COLO829 (cell line): ENCODE data around the gene CLSTN2.

Experiments
- DNase-seq: peaks from one replicate; pipeline ENCODE4 v3.0.0; 2012; ENCODE audit warnings: low spot score

Gene CLSTN2

DNA sequence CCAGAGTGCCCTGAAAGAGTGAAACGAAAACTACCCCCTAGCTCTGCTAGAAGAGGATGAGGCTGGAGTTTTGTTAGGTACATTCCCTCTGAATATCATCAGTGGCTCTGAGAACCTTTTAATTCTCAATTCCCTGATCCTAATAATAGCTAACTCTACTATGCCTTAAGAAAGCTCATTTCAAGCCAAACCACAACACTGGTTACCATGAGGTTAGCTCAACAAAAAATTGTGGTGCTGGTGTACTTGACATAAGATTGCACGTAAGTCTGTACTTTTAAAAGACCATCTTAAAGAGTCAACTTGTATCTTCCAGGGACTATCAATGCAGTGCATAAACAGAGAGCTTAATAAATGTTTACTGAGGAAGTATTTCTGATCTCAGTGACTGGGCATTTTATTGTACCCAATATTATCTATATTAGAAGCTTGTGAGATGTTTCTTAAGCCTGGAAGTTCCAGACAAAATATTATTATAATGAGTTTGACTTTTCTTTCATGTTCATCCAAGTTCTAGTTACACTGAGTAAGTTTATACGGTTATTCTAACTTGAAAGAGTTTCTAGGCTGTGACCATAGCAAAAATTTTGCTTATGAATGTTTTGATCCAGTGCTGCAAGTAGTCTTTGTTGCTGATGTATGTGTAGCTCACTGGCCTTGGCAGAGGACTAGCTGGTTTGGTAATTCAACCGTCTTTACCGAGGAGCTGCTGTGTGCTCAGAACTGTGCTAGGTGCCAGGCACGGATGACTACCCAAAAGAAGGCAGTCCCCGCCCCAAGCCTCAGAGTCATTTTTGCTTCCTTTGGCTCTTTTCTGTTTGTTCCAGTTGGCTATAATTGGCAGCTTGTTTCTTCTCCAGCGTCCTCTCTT lies 408.5 kb downstream of the CLSTN2 start:
- no peak for DNase-seq

GRCh38 chr3:140344082-140344454 lies 409.1 kb downstream of the CLSTN2 start:
- DNase-seq, result no peak

- no peak for DNase-seq
These were observed 409.7 kb downstream of the CLSTN2 start for GRCh38 chr3:140344601-140345205.

- no peak for DNase-seq
These were observed 412.2 kb downstream of the CLSTN2 start for GRCh38 chr3:140347151-140347550.

GRCh38 chr3:140349938-140350337 lies 415.0 kb downstream of the CLSTN2 start:
- no peak for DNase-seq

- DNase-seq, result no peak
These were observed 416.5 kb downstream of the CLSTN2 start for GRCh38 chr3:140351466-140351865.

DNA sequence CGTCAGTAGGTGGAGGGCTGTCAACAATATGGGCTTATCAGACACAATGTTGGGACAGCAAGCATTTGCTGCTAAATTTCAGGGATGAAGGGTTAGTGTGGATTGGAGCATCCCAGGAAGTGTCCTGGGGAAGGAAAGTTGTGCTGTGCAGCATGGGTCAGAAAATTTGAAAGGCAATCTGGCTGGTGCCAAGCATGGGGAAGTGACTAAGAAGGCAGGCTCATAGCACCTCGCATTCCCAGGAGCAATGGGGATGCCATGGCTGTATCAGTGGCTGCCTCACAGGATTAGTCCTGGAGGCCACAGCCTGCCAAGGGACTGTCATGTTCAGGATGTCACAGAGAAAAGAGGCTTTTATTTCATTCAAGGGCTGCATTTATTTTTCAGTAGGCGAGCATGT lies 420.5 kb downstream of the CLSTN2 start:
- DNase-seq, result no peak

DNA sequence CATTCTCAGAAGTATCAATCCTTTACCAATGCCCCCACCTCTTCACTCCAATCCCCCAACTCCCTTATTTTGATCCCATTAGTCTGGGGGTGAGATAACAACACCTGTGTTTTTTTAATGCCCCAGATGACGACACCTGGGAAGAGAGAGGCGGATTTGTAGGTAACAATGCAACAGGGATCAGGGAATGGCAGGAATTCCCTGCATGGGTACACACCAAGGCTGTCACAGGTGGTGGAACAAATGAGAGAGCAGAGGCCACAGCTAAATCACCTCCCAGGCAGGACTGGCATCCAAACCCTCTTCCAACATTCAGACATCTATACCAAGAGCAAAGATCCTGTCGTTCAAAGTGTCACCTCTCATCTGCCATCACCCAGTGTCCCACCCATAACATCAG lies 423.7 kb downstream of the CLSTN2 start:
- no peak for DNase-seq

DNA sequence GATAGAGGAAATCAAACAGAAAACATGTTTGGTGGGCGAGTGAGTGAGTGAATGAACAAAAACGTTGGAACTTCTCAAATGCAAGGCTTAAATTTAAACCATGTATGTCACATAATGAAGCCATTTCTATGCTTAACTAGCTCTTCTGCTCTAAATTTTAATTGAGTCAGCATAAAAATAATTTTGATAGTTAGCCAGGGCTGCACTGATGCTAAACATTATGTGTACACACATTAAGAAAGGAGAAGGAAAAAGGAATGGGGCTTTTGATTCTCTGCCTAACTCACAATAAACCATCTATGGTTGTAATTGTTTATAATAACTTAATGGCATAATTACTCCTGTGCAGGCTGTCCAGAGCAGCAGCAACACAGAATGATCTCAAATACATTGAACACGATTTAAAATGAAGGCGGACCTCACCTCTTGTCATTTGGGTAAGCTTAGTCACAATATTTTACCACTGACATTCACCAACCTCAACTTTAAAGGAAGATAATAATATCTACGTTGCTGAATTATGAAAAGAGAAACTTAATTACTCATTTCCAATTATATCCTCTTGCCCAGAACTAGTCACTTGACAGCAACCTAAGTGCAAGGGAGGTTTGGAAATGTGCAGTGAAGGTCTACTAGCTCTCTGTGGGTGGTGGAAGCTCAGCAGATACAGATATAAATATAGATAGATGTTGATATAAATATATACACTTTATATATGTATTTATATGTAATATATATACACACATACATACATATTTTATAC lies 424.4 kb downstream of the CLSTN2 start:
- DNase-seq, result no peak

GRCh38 chr3:140360332-140360731 lies 425.3 kb downstream of the CLSTN2 start:
- no peak for DNase-seq

DNA sequence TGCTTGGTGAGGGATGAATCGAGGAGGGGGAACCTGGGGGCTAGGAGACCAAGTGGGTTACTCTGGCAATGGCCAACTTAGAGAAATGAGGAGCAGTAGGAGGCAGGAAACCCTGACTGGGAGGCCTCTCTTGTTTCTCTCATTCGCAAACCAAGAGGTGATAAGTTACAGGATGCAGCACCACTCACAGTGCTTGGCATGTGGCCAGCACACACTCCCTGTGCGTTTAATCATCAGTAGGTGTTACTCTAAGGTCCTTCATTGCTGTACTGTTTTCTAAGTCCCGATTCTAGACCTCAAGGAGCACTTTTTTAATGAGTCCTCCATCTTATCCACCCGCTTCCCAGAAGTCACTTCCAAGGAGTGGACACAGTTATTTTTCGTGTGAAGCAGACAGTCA lies 428.8 kb downstream of the CLSTN2 start:
- no peak for DNase-seq

DNA sequence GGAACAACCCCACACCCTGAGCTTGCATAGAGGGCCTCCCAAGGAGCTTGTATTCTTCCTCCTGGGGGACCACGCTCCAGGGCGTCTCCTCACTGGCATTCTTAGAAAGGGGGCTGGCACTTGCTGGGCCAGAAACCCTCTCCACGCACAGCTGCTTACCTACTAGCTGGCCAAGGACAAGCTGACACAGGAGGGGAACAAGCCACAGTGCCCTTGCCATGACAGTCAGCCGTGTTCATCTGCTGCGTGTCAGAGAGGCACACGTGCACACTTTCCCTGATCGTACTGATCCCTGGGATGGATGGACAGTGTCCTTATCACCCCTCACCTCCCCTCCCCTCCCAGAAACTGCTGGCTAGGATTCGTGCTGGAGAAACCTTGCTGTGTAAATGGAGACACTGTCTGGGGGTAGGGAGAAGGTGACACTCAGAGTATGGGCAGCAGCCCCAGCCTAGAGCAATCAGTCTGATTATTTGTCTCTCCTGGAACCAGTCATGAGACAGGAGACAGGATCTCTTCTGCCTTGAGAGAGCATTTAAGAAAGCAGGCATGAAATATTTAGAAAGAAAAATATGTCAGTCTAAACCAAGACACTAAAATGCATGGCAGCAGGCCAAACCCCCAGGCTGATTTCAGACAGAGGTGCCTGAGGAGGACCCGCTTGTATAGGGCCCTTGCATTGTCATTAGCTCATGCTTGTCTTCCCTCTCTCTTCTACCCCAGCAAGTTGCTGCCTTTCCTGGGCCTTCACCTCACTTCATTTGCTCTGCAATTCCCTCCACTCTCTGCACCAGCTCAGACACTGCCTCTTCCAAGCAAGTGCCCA lies 431.1 kb downstream of the CLSTN2 start:
- no peak for DNase-seq

GRCh38 chr3:140368223-140368811 lies 433.3 kb downstream of the CLSTN2 start:
- no peak for DNase-seq

GRCh38 chr3:140370686-140371085 lies 435.7 kb downstream of the CLSTN2 start:
- no peak for DNase-seq

DNA sequence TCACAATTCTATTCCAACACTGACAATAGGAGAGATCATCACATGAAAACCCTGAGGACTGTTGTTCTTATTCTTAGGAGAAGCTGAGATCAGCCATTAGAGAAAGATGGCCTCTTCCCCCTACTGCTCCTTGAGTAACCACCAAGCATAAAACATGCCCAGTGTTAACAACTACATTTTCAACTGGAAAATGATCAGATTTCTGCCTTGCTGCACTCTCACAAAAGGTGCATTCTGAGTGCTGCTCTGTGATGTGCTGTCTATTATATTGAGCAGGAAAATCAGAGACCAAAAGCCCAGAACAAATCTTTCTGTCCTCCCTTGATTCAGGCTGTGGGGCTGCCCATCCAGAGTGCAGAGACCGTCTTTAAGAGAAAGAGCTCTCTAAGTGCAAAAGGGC lies 438.2 kb downstream of the CLSTN2 start:
- DNase-seq, result no peak

- DNase-seq, result no peak
These were observed 440.0 kb downstream of the CLSTN2 start for GRCh38 chr3:140375002-140375401.

- no peak for DNase-seq
These were observed 441.3 kb downstream of the CLSTN2 start for GRCh38 chr3:140376136-140376889.

DNA sequence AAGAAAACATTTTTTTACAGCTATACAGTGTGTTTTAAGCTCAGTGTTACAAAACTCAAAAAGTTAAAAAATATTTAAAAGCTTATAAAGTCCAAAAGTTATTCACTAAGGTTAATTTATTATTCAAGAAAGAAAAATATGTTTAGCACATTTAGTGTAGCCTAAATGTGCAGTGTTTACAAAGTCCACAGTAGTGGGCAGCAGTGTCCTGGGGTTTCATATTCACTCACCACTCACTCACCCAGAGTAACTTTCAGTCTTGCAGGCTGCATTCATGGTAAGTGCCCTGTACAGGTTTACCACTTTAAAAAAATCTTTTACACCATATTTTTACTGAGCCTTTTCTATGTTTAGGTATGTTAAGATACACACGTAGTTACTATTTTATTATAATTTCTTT lies 442.7 kb downstream of the CLSTN2 start:
- no peak for DNase-seq

GRCh38 chr3:140378571-140379340 lies 443.8 kb downstream of the CLSTN2 start:
- DNase-seq, result no peak
